ENCODE data around the gene BBLN.

DNA sequence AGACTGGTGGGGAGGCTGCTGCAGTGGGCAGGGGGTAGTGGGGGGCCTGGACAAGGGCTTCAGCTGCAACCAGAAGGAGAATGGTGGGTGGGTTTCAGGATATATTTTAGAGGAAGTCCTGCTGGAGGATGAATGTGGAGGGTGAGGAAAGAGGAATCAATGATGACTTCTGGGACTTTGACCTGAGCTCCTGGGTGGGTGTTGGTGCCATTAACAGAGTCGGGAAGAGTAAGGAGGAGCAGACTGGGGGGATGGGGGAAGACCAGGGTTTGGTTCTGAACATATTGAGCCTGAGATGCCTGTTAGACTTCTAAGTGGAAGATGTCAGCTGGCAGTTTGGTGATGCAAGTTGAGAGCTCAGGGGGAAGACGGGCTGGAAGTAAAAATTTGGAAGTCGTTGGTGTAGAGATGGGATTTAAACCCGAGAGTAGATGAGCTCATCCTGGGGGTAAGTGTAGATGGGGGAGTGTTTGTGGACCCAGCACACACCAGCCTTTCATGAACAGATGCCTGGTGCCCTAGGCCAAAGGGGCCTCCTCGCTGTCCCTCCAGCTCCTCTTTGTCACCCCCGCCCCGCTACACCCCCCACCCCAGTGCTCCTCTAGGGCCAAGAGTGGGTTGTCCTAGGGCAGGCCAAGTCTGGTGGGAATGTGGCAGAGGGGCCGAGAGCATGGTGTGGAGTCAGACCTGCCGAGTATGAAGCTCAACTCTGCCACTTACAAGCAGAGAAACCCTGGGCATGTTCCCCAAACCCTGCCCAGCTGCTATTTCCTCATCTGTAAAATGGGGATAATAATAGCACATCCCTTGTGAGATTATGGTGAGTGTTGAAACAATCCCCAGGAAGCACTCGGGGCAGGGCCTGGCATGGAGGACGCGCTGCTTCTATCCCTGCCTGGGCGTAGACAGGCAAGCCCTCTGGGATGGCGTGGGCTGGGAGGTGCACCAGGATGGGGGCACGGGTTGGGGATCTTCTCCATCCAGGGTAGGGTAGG lies 47.1 kb downstream of the BBLN start:
- TF ChIP-seq, protein P1, sequence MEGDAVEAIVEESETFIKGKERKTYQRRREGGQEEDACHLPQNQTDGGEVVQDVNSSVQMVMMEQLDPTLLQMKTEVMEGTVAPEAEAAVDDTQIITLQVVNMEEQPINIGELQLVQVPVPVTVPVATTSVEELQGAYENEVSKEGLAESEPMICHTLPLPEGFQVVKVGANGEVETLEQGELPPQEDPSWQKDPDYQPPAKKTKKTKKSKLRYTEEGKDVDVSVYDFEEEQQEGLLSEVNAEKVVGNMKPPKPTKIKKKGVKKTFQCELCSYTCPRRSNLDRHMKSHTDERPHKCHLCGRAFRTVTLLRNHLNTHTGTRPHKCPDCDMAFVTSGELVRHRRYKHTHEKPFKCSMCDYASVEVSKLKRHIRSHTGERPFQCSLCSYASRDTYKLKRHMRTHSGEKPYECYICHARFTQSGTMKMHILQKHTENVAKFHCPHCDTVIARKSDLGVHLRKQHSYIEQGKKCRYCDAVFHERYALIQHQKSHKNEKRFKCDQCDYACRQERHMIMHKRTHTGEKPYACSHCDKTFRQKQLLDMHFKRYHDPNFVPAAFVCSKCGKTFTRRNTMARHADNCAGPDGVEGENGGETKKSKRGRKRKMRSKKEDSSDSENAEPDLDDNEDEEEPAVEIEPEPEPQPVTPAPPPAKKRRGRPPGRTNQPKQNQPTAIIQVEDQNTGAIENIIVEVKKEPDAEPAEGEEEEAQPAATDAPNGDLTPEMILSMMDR (IDR thresholded peaks at IDR 0.05; ENCODE audit: low read depth, low read length, missing input control) = no peak
- TF ChIP-seq YY1 (IDR thresholded peaks at IDR 0.05) = no peak
- no peak for TF ChIP-seq MAX (IDR thresholded peaks at IDR 0.05)
- no peak for TF ChIP-seq RAD21 (IDR thresholded peaks at IDR 0.05)

Data from liver (tissue), 3 donors.